Lower leg skin (tissue), 4 donors: Measurements from ENCODE around the gene KCNMA1. TPM values are rescaled to one million over a fixed set of nuclear protein-coding genes. Genes with fewer than 3 reads are reported as not detected.

Source experiments
- DNase-seq, 2 donors: peaks; one replicate each; pipeline ENCODE4 v3.0.0-alpha.2; 2019; ENCODE audit warnings: low spot score in 2 of 2
- H3K4me3 ChIP-seq: fragments of 200-600 bp; sonication (generic); 2 replicates; pipeline ENCODE4 v1.5.1; 2017; ENCODE audit warnings: mild to moderate bottlenecking, low read depth; ENCODE audit not compliant: poor library complexity, severe bottlenecking
- CTCF ChIP-seq, 3 donors: fragments of 450-650 bp; IDR thresholded peaks; one replicate each; pipeline ENCODE4 v1.5.1; 2016; ENCODE audit warnings: antibody characterized with exemption in 3 of 3, mild to moderate bottlenecking in 3 of 3, moderate library complexity in 2 of 3
- POLR2A ChIP-seq, 2 donors: fragments of 450-650 bp; IDR thresholded peaks; one replicate each; pipeline ENCODE4 v1.6.1; 2016 to 2017; ENCODE audit warnings: antibody characterized with exemption in 2 of 2, mild to moderate bottlenecking in 1 of 2, moderate library complexity in 1 of 2
- WGBS, 2 donors: methylation state at CpG; one replicate each; pipeline ENCODE4 v1.1.5; 2018; 5-methylcytosine and 5-hydroxymethylcytosine counted together
- intact Hi-C: fragments of 100-400 bp; cut with DNase I; formaldehyde crosslinking; loops from one replicate; pipeline ENCODE4 v1.15.0; 2023; ENCODE audit warnings: low total_unique reads
- total RNA-seq, 4 donors: library from RNA; depleted of rRNA; stranded (reverse); fragments of >200 nt; gene quantifications; one replicate each; pipeline ENCODE4 v1.1.0, GENCODE V29; 2016

KCNMA1 gene
- total RNA-seq, 4 donors from 2014 or later, result 4.1 to 9.9 (median 6.5) TPM

- H3K4me3 ChIP-seq, result no peak overlapping the region
- 88 to 100% methylated on average over 2 of the region's 2 CpGs for WGBS, 2 donors
- DNase-seq, result no peak
- intact Hi-C loops, result no loop called here
- TF ChIP-seq POLR2A (IDR thresholded peaks at IDR 0.05) (no peak), CTCF (IDR thresholded peaks at IDR 0.05) (no peak)
Observed at GRCh38 chr10:77580482-77580881, 57.1 kb downstream of the KCNMA1 start.

- TF ChIP-seq POLR2A (IDR thresholded peaks at IDR 0.05), result no peak
- no peak for TF ChIP-seq CTCF (IDR thresholded peaks at IDR 0.05)
- no peak overlapping the region for H3K4me3 ChIP-seq
- DNase-seq, result no peak
- intact Hi-C loops, result no loop called here
- 69 to 73% methylated on average over 7 of the region's 7 CpGs for WGBS, 2 donors
Observed at GRCh38 chr10:77578583-77579227, 58.9 kb downstream of the KCNMA1 start.

- no peak overlapping the region for H3K4me3 ChIP-seq
- WGBS, 2 donors, result 80 to 88% methylated on average over 1 of the region's 1 CpG
- TF ChIP-seq CTCF (IDR thresholded peaks at IDR 0.05) (no peak), POLR2A (IDR thresholded peaks at IDR 0.05) (no peak)
- intact Hi-C loops, result no loop called here
- no peak for DNase-seq
Observed at GRCh38 chr10:77577666-77578229, 59.9 kb downstream of the KCNMA1 start.

- no peak for DNase-seq
- TF ChIP-seq CTCF (IDR thresholded peaks at IDR 0.05) (no peak), POLR2A (IDR thresholded peaks at IDR 0.05) (no peak)
- intact Hi-C loops, result no loop called here
- no peak overlapping the region for H3K4me3 ChIP-seq
- WGBS, 2 donors, result 77 to 86% methylated on average over 9 of the region's 9 CpGs
Observed at GRCh38 chr10:77576444-77577032, 61.1 kb downstream of the KCNMA1 start.

- DNase-seq, result no peak
- 55 to 62% methylated on average over 3 to 4 of the region's 4 CpGs for WGBS, 2 donors
- intact Hi-C loops, result no loop called here
- no peak overlapping the region for H3K4me3 ChIP-seq
- TF ChIP-seq POLR2A (IDR thresholded peaks at IDR 0.05) (no peak), CTCF (IDR thresholded peaks at IDR 0.05) (no peak)
Observed at GRCh38 chr10:77576007-77576367, 61.6 kb downstream of the KCNMA1 start.
